Psoas muscle (tissue), 8 donors: ENCODE measurements around the gene BCAS3. TPM values are rescaled to one million over a fixed set of nuclear protein-coding genes. Genes with fewer than 3 reads are reported as not detected.

Source experiments
- ATAC-seq, 4 donors: fragments of 200-7000 bp; cut with Tn5 transposase; one replicate each; pipeline ENCODE4 v1.9.1; 2020; ENCODE audit warnings: moderate library complexity in 3 of 4, mild to moderate bottlenecking in 2 of 4
- DNase-seq, 2 donors: peaks; one replicate each; pipeline ENCODE4 v3.0.0-alpha.2; 2020
- H3K27ac ChIP-seq: fragments of 200-600 bp; one replicate; pipeline ENCODE4 v1.8.0; 2022
- H3K27me3 ChIP-seq, 3 donors: fragments of 200-600 bp in 1 of 3; one replicate each; pipeline versions ENCODE4 v1.6.1 to v1.8.0; 2013 to 2022; ENCODE audit warnings: low read length in 2 of 3, mild to moderate bottlenecking in 2 of 3, moderate library complexity in 1 of 3; ENCODE audit not compliant: insufficient read depth in 3 of 3
- H3K36me3 ChIP-seq, 2 donors: fragments of 200-600 bp in 1 of 2; one replicate each; pipeline versions ENCODE4 v1.6.1 to v1.8.0; 2013 to 2022; ENCODE audit warnings: low read depth in 1 of 2, mild to moderate bottlenecking in 1 of 2, moderate library complexity in 1 of 2; ENCODE audit not compliant: insufficient read depth in 1 of 2
- H3K4me1 ChIP-seq: fragments of 200-600 bp; one replicate; pipeline ENCODE4 v1.8.0; 2022
- H3K4me3 ChIP-seq: fragments of 200-600 bp; one replicate; pipeline ENCODE4 v1.8.0; 2022; ENCODE audit warnings: mild to moderate bottlenecking
- H3K9me3 ChIP-seq: fragments of 200-600 bp; one replicate; pipeline ENCODE4 v1.8.0; 2022
- CTCF ChIP-seq: fragments of 200-600 bp; IDR thresholded peaks from one replicate; pipeline ENCODE4 v1.8.0; 2022; ENCODE audit warnings: antibody characterized with exemption
- WGBS, 3 donors: extraction: QIAGEN DNeasy Blood & Tissue Kit; methylation state at CpG; one replicate each; pipeline versions ENCODE4 v1.1.6 to v1.1.7; 2013; 5-methylcytosine and 5-hydroxymethylcytosine counted together
- intact Hi-C, 2 donors: fragments of 100-400 bp; cut with DNase I; formaldehyde crosslinking; loops; one replicate each; pipeline versions ENCODE4 v1.11.0 to v1.14.2; 2022
- polyA plus RNA-seq, 3 donors: library from polyadenylated mRNA; stranded (reverse); fragments of 200-250 nt; gene quantifications; one replicate each; pipeline ENCODE4 v1.2.3, GENCODE V29; 2013
- total RNA-seq, 4 donors: library from RNA; stranded (reverse); fragmentation: NEBNext Ultra II Directional in 2 of 4; extraction: Animal tissue kit (Norgen Biotek cat#: 25700) in 2 of 4; gene quantifications; one replicate each; pipeline versions ENCODE4 v1.2.1 to v1.2.4, GENCODE V29; 2021 to 2023
- donor health status: healthy with polysubstance abuse.
- donor health status: DM: no; HTN: no; CAD: no; lungs with moderate emphysema.
- donor health status: Bipolar disorder and iron deficiency.
- donor health status: healthy.
- donor health status: DM: yes; HTN: yes; CAD: no.
- donor health status: DM: no; HTN: no; CAD: no.
- donor health status: DM: no; HTN: no; CAD: no.
- donor health status: DM: yes; HTN: yes; CAD: no.

BCAS3 gene
- total and polyA plus RNA-seq, 7 donors, result 2.4 to 28.8 (median 15.0) TPM

- 61 to 76% (median 67%) methylated on average over 1 of the region's 1 CpG for WGBS, 3 donors
- ATAC-seq, result no peak
- Histone ChIP-seq H3K4me1 (no peaks in the 10 kb centered on the region), H3K27ac (no peak overlapping the region), H3K27me3 (no peaks in the 10 kb centered on the region), H3K9me3 (no peaks in the 10 kb centered on the region), H3K4me3 (no peak overlapping the region), H3K36me3 (no peaks in the 10 kb centered on the region)
- intact Hi-C loops, result no loop called here
- TF ChIP-seq CTCF, result no peak
- DNase-seq, result no peak
These were observed 375.8 kb downstream of the BCAS3 start for GRCh38 chr17:61053469-61053868.

GRCh38 chr17:61054436-61054835, 376.8 kb downstream of the BCAS3 start:
- Histone ChIP-seq H3K36me3 (no peaks in the 10 kb centered on the region), H3K27me3 (no peaks in the 10 kb centered on the region), H3K4me3 (no peak overlapping the region), H3K27ac (no peak overlapping the region), H3K9me3 (no peaks in the 10 kb centered on the region), H3K4me1 (no peaks in the 10 kb centered on the region)
- no peak for TF ChIP-seq CTCF
- no peak for DNase-seq
- no peak for ATAC-seq
- 95 to 100% (median 100%) methylated on average over 1 of the region's 1 CpG for WGBS, 3 donors
- intact Hi-C loops, result no loop called here

GRCh38 chr17:61057257-61057656, 379.6 kb downstream of the BCAS3 start:
- no peak for TF ChIP-seq CTCF
- H3K27ac ChIP-seq, result no peak overlapping the region
- H3K36me3 ChIP-seq, result no peaks in the 10 kb centered on the region
- no peaks in the 10 kb centered on the region for H3K27me3 ChIP-seq
- H3K4me1 ChIP-seq, result no peaks in the 10 kb centered on the region
- intact Hi-C loops, result no loop called here
- H3K9me3 ChIP-seq, result no peaks in the 10 kb centered on the region
- ATAC-seq (no peak), DNase-seq (no peak)
- H3K4me3 ChIP-seq, result no peak overlapping the region
- 87 to 91% (median 88%) methylated on average over 2 of the region's 2 CpGs for WGBS, 3 donors

- intact Hi-C loops, result no loop called here
These were observed 380.4 kb downstream of the BCAS3 start for GRCh38 chr17:61058066-61058465.

More at GRCh38 chr17:61058066-61058465, 380.4 kb downstream of the BCAS3 start:
- Histone ChIP-seq H3K27me3 (no peaks in the 10 kb centered on the region), H3K4me1 (no peaks in the 10 kb centered on the region), H3K9me3 (no peaks in the 10 kb centered on the region), H3K36me3 (no peaks in the 10 kb centered on the region), H3K27ac (no peak overlapping the region), H3K4me3 (no peak overlapping the region)
- no peak for TF ChIP-seq CTCF
- no peak for ATAC-seq
- 86 to 94% (median 94%) methylated on average over 3 of the region's 3 CpGs for WGBS, 3 donors
- DNase-seq, result no peak
